ENCODE data around the gene UNC5A.

Gene UNC5A

DNA sequence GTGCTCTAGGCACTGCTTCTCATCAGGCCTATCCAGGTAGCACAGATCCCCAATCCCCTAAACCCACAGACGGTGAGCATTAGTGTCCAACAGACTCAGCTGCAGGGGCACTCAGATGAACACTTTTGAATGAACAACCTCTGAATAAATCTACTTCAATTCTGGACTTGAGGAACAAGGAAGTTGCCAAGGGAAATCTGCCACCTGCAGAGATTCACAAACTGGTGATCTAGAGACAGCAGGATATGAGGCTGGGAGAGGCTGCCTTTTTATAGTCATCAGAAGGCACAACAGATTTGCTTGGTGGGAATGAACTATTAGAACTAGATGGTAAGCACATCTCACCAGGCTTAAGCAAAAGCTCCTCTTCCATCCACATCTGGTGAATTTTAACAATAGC is 95.8 kb downstream of the UNC5A start:
- no peaks in the 10 kb centered on the region for H3K9me3 Mint-ChIP-seq
- TF ChIP-seq, protein P1, sequence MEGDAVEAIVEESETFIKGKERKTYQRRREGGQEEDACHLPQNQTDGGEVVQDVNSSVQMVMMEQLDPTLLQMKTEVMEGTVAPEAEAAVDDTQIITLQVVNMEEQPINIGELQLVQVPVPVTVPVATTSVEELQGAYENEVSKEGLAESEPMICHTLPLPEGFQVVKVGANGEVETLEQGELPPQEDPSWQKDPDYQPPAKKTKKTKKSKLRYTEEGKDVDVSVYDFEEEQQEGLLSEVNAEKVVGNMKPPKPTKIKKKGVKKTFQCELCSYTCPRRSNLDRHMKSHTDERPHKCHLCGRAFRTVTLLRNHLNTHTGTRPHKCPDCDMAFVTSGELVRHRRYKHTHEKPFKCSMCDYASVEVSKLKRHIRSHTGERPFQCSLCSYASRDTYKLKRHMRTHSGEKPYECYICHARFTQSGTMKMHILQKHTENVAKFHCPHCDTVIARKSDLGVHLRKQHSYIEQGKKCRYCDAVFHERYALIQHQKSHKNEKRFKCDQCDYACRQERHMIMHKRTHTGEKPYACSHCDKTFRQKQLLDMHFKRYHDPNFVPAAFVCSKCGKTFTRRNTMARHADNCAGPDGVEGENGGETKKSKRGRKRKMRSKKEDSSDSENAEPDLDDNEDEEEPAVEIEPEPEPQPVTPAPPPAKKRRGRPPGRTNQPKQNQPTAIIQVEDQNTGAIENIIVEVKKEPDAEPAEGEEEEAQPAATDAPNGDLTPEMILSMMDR (IDR thresholded peaks at IDR 0.05; ENCODE audit: unreplicated experiment in 3 of 3), result no peak
- peaks cover 52% of the 10 kb centered on the region for H3K36me3 Mint-ChIP-seq (ENCODE audit: low read depth)
- H3K4me1 Mint-ChIP-seq, result peaks cover 6% of the 10 kb centered on the region
- H3K27ac Mint-ChIP-seq, result no peak overlapping the region
- H3K4me3 Mint-ChIP-seq, result no peak overlapping the region
- no peaks in the 10 kb centered on the region for H3K27me3 Mint-ChIP-seq (ENCODE audit: low read depth)

DNA sequence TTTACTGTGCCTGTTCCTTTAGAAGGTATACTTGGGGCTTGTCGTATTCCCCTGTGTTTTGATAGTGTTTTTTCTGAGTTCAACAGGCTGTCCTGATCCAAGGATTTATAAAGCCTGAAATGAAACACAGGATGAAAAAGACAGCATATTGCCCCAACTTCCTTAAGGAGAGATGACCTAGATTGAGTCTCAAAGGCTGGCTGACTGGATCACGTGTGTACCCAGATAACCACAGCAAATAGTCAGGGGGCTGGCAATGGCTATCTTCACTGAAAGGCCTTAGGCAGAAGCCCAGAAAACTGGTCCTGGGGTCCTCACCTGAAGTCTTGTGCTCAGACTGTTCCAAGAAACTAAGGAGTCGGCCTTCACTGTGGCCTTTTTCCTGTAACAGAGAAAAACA is 96.4 kb downstream of the UNC5A start:
- Mint-ChIP-seq H3K27me3 (ENCODE audit: low read depth) (no peaks in the 10 kb centered on the region), H3K36me3 (ENCODE audit: low read depth) (peaks cover 57% of the 10 kb centered on the region), H3K4me3 (no peak overlapping the region), H3K4me1 (peaks cover 5% of the 10 kb centered on the region), H3K27ac (no peak overlapping the region), H3K9me3 (no peaks in the 10 kb centered on the region)
- TF ChIP-seq, protein P1 (IDR thresholded peaks at IDR 0.05; ENCODE audit: unreplicated experiment in 3 of 3), result no peak

DNA sequence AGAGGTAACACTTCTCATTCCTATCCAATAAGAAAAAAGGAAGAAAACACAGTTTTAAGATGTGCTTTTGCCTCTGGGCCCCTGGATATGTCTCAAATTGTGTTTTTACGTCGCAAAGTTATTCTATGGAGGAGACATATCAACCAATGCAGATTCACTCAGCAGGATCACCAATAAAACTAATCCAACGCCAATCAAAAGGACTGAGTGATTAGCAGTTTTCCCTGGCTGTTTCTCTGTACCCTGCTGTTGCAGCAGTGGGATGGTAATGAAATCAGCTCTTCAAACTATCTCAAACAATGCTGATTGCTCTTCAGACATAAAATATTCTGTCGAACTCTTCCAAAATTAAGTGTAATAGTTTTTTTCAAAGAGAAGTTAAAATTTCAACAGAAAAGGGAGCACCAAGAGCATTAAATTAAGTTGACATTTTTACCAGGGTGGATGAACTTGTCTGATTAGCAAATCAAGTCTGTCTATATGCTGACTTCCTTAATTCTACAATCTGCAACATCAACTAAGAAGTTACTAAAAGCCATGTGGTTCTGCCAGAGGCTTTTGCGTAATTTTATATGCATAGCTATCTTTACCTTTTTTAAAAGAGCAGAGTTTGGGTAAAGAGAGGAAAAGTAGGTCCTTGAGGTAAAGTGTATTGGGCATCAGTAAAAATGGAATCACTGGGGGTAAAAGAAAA is 98.5 kb downstream of the UNC5A start:
- Mint-ChIP-seq H3K4me1 (peaks cover 5% of the 10 kb centered on the region), H3K4me3 (no peak overlapping the region), H3K9me3 (no peaks in the 10 kb centered on the region), H3K27me3 (ENCODE audit: low read depth) (no peaks in the 10 kb centered on the region), H3K36me3 (ENCODE audit: low read depth) (peaks cover 52% of the 10 kb centered on the region), H3K27ac (no peak overlapping the region)
- TF ChIP-seq, protein P1 (IDR thresholded peaks at IDR 0.05; ENCODE audit: unreplicated experiment in 3 of 3), result no peak

DNA sequence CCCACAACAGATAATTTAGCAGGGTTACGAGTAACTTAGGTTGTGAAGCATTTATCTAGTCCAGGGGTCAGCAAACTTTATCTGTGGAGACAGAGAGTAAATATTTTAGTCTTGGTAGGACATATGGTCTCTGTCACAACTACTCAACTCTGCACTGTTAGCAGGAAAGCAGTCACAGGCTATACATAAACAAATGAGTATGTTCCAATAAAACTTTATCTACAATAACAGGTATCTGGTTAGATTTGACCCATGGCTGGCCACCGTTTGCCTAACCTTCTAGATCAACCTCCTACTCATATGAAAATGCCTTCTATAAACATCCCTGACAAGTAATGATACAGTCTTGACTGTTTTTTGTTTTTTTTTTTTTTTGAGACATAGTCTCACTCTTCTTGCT is 101.8 kb downstream of the UNC5A start:
- Mint-ChIP-seq H3K27ac (no peak overlapping the region), H3K36me3 (ENCODE audit: low read depth) (peaks cover 26% of the 10 kb centered on the region), H3K27me3 (ENCODE audit: low read depth) (no peaks in the 10 kb centered on the region), H3K9me3 (no peaks in the 10 kb centered on the region), H3K4me1 (peaks cover 5% of the 10 kb centered on the region), H3K4me3 (no peak overlapping the region)
- TF ChIP-seq, protein P1 (IDR thresholded peaks at IDR 0.05; ENCODE audit: unreplicated experiment in 3 of 3), result no peak

DNA sequence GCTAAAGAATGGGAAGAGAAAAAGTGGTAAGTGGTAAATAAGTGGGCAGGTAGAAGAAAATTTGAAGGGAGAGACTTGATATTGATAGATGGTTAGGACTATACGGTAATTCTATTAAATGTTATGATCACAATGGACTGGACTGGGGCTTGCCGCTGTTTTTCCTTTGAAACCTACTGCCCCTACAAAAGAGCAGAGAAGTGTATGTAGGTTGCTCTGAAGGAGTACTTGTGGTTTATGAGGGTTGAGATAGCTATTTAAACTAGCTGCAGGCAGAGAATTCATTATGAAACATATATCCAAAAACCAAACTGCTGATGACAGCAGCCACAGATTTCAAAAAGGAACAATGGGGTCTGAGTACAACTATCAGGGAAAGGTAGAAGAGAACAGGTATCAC is 105.5 kb downstream of the UNC5A start:
- H3K27ac Mint-ChIP-seq, result no peak overlapping the region
- no peaks in the 10 kb centered on the region for H3K9me3 Mint-ChIP-seq
- no peak overlapping the region for H3K4me3 Mint-ChIP-seq
- H3K27me3 Mint-ChIP-seq (ENCODE audit: low read depth), result no peaks in the 10 kb centered on the region
- H3K36me3 Mint-ChIP-seq (ENCODE audit: low read depth), result peaks cover 24% of the 10 kb centered on the region
- H3K4me1 Mint-ChIP-seq, result no peaks in the 10 kb centered on the region
- TF ChIP-seq, protein P1 (IDR thresholded peaks at IDR 0.05; ENCODE audit: unreplicated experiment in 3 of 3), result no peak

DNA sequence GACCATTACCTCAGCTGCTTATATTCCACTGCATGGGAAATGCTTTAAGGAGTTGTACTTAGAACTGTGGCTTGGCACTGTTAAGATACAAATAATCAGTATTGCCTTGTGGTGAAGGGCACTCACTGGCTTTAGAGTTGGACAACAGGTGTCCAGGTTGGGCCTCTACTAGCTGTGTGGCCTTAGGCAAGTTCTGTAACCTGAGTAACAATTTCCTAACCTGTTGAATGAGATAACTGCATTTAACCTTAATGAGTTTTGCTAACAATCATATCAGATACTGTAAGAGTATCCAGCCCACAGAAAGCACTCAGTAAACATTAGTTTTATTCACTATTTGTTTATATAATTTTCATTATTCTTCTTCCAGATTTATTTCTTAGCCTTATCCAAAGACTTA is 106.0 kb downstream of the UNC5A start:
- TF ChIP-seq, protein P1 (IDR thresholded peaks at IDR 0.05; ENCODE audit: unreplicated experiment in 3 of 3), result no peak
- Mint-ChIP-seq H3K27ac (no peak overlapping the region), H3K9me3 (no peaks in the 10 kb centered on the region), H3K4me3 (no peak overlapping the region), H3K27me3 (ENCODE audit: low read depth) (no peaks in the 10 kb centered on the region), H3K36me3 (ENCODE audit: low read depth) (peaks cover 23% of the 10 kb centered on the region), H3K4me1 (no peaks in the 10 kb centered on the region)

Data from nephron (organoid).